HG03175 (cell line): ENCODE data around the gene CCDC183.
A peak's percentile ranks its signal among the peaks of the same experiment; 100 is the strongest.

Experiments used
- ATAC-seq: cut with Tn5 transposase; IDR thresholded peaks from one replicate; pipeline ENCODE4 v1.9.1; 2021; ENCODE audit warnings: mild to moderate bottlenecking, moderate library complexity; ENCODE audit not compliant: unreplicated experiment

CCDC183 gene

GRCh38 chr9:136847826-136848392 lies 51.8 kb downstream of the CCDC183 start:
- peak; percentile 33 for ATAC-seq

GRCh38 chr9:136848393-136849037 lies 52.4 kb downstream of the CCDC183 start:
- ATAC-seq = no peak

- peak; percentile 86 for ATAC-seq
Observed at GRCh38 chr9:136849038-136849959, 53.2 kb downstream of the CCDC183 start, which contains the start of gene PHPT1. Gene PHPT1, plus strand, starts transcription at chr9:136849409. Its CDS starts 22 bp downstream, at chr9:136849431.

GRCh38 chr9:136849960-136850865 lies 54.1 kb downstream of the CCDC183 start:
- ATAC-seq = no peak

GRCh38 chr9:136850866-136851775 lies 55.0 kb downstream of the CCDC183 start:
- ATAC-seq = no peak

- no peak for ATAC-seq
Observed at GRCh38 chr9:136851941-136852663, 56.0 kb downstream of the CCDC183 start, which contains the start of gene MAMDC4. Gene MAMDC4, plus strand, starts transcription at chr9:136852346. Its CDS starts 71 bp downstream, at chr9:136852417.

- ATAC-seq = no peak
Observed at GRCh38 chr9:136852664-136853595, 56.8 kb downstream of the CCDC183 start.

GRCh38 chr9:136853596-136854112 lies 57.5 kb downstream of the CCDC183 start:
- ATAC-seq = no peak

- ATAC-seq = no peak
Observed at GRCh38 chr9:136854113-136854841, 58.1 kb downstream of the CCDC183 start.

- ATAC-seq = no peak
Observed at GRCh38 chr9:136854842-136855460, 58.8 kb downstream of the CCDC183 start.

GRCh38 chr9:136855461-136856078 lies 59.4 kb downstream of the CCDC183 start:
- no peak for ATAC-seq

GRCh38 chr9:136856079-136856476 lies 59.9 kb downstream of the CCDC183 start:
- ATAC-seq = no peak

GRCh38 chr9:136856541-136857141 lies 60.5 kb downstream of the CCDC183 start:
- ATAC-seq = no peak

GRCh38 chr9:136857166-136857565 lies 61.0 kb downstream of the CCDC183 start:
- ATAC-seq = no peak
